Vagina (tissue), 2 donors: ENCODE results near the gene GLYATL1B. TPM values are rescaled to one million over a fixed set of nuclear protein-coding genes. Genes with fewer than 3 reads are reported as not detected.

ENCODE experiments used
- DNase-seq, 2 donors: peaks; one replicate each; pipeline ENCODE4 v3.0.0-alpha.2; 2017; ENCODE audit errors: extremely low spot score in 2 of 2
- H3K27ac ChIP-seq: fragments of 200-600 bp; sonication (generic); one replicate; pipeline ENCODE4 v1.5.1; 2019
- H3K27me3 ChIP-seq: fragments of 200-600 bp; sonication (generic); one replicate; pipeline ENCODE4 v1.5.1; 2019
- H3K36me3 ChIP-seq, 2 donors: fragments of 200-600 bp; sonication (generic); one replicate each; pipeline ENCODE4 v1.5.1; 2017 to 2019
- H3K4me1 ChIP-seq: fragments of 200-600 bp; sonication (generic); one replicate; pipeline ENCODE4 v1.5.1; 2019
- H3K4me3 ChIP-seq, 2 donors: fragments of 200-600 bp; sonication (generic); 1 replicate in 1 of 2; 2 replicates in 1 of 2; pipeline ENCODE4 v1.5.1; 2016 to 2019
- H3K9me3 ChIP-seq: fragments of 200-600 bp; sonication (generic); one replicate; pipeline ENCODE4 v1.5.1; 2019
- CTCF ChIP-seq, 3 experiments: fragments of 450-650 bp in 2 of 3; fragments of 200-600 bp in 1 of 3; sonication (generic) in 1 of 3; IDR thresholded peaks; one replicate each; pipeline ENCODE4 v1.5.1; 2017 to 2019; ENCODE audit warnings: antibody characterized with exemption in 3 of 3, mild to moderate bottlenecking in 2 of 3, moderate library complexity in 2 of 3
- POLR2A ChIP-seq, 2 donors: fragments of 450-650 bp; IDR thresholded peaks; one replicate each; pipeline ENCODE4 v1.6.1; 2017; ENCODE audit warnings: antibody characterized with exemption in 2 of 2, mild to moderate bottlenecking in 2 of 2, moderate library complexity in 2 of 2
- POLR2AphosphoS5 ChIP-seq, 2 donors: sonication (generic); formaldehyde crosslinking; IDR thresholded peaks; one replicate each; pipeline ENCODE4 v1.9.0; 2017; ENCODE audit warnings: antibody characterized with exemption in 2 of 2, mild to moderate bottlenecking in 2 of 2, low read depth in 1 of 2; ENCODE audit not compliant: insufficient read depth in 1 of 2
- intact Hi-C: fragments of 100-400 bp; cut with DNase I; formaldehyde crosslinking; loops from one replicate; pipeline ENCODE4 v1.15.1; 2023
- total RNA-seq: library from RNA; depleted of rRNA; stranded (reverse); fragments of >200 nt; gene quantifications from one replicate; pipeline ENCODE4 v1.2.3, GENCODE V29; 2016

GLYATL1B gene
- total RNA-seq, 1 donor from 2014 or later: not detected

- intact Hi-C loops: no loop called here
- Histone ChIP-seq H3K36me3 (no peaks in the 10 kb centered on the region), H3K9me3 (no peaks in the 10 kb centered on the region), H3K27ac (no peak overlapping the region), H3K4me1 (peaks cover 3% of the 10 kb centered on the region), H3K4me3 (no peak overlapping the region), H3K27me3 (no peaks in the 10 kb centered on the region)
- no peak for DNase-seq
- TF ChIP-seq POLR2A (IDR thresholded peaks at IDR 0.05) (no peak), POLR2AphosphoS5 (IDR thresholded peaks at IDR 0.05; ENCODE audit: insufficient read depth in 1 of 2, low read depth in 1 of 2) (no peak), CTCF (IDR thresholded peaks at IDR 0.05) (no peak)
These were observed 26.4 kb downstream of the GLYATL1B start for GRCh38 chr11:59112494-59112893.

GRCh38 chr11:59114344-59114743, 28.2 kb downstream of the GLYATL1B start:
- Histone ChIP-seq H3K9me3 (peaks cover 6% of the 10 kb centered on the region), H3K4me1 (no peaks in the 10 kb centered on the region)
- TF ChIP-seq CTCF (IDR thresholded peaks at IDR 0.05) (no peak), POLR2A (IDR thresholded peaks at IDR 0.05) (no peak), POLR2AphosphoS5 (IDR thresholded peaks at IDR 0.05; ENCODE audit: insufficient read depth in 1 of 2, low read depth in 1 of 2) (no peak)

GRCh38 chr11:59115553-59115952, 29.4 kb downstream of the GLYATL1B start:
- Histone ChIP-seq H3K27ac (no peak overlapping the region), H3K4me1 (no peaks in the 10 kb centered on the region), H3K27me3 (no peaks in the 10 kb centered on the region), H3K9me3 (peaks cover 6% of the 10 kb centered on the region), H3K4me3 (no peak overlapping the region), H3K36me3 (no peaks in the 10 kb centered on the region)
- no peak for DNase-seq
- intact Hi-C loops: no loop called here
- TF ChIP-seq POLR2AphosphoS5 (IDR thresholded peaks at IDR 0.05; ENCODE audit: insufficient read depth in 1 of 2, low read depth in 1 of 2): no peak
- no peak for TF ChIP-seq CTCF (IDR thresholded peaks at IDR 0.05)
- TF ChIP-seq POLR2A (IDR thresholded peaks at IDR 0.05): no peak

More at GRCh38 chr11:59114344-59114743, 28.2 kb downstream of the GLYATL1B start:
- Histone ChIP-seq H3K4me3 (no peak overlapping the region), H3K27ac (no peak overlapping the region), H3K27me3 (no peaks in the 10 kb centered on the region), H3K36me3 (no peaks in the 10 kb centered on the region)
- no peak for DNase-seq
- intact Hi-C loops: no loop called here

- TF ChIP-seq POLR2A (IDR thresholded peaks at IDR 0.05) (no peak), CTCF (IDR thresholded peaks at IDR 0.05) (no peak), POLR2AphosphoS5 (IDR thresholded peaks at IDR 0.05; ENCODE audit: insufficient read depth in 1 of 2, low read depth in 1 of 2) (no peak)
- Histone ChIP-seq H3K27me3 (no peaks in the 10 kb centered on the region), H3K27ac (no peak overlapping the region), H3K4me1 (no peaks in the 10 kb centered on the region), H3K9me3 (peaks cover 6% of the 10 kb centered on the region), H3K4me3 (no peak overlapping the region), H3K36me3 (no peaks in the 10 kb centered on the region)
- DNase-seq: no peak
- intact Hi-C loops: no loop called here
These were observed 31.7 kb downstream of the GLYATL1B start for GRCh38 chr11:59117774-59118173.

- Histone ChIP-seq H3K27me3 (no peaks in the 10 kb centered on the region), H3K36me3 (no peaks in the 10 kb centered on the region), H3K27ac (no peak overlapping the region), H3K9me3 (peaks cover 6% of the 10 kb centered on the region), H3K4me1 (no peaks in the 10 kb centered on the region), H3K4me3 (no peak overlapping the region)
- intact Hi-C loops: no loop called here
- TF ChIP-seq POLR2A (IDR thresholded peaks at IDR 0.05) (no peak), CTCF (IDR thresholded peaks at IDR 0.05) (no peak), POLR2AphosphoS5 (IDR thresholded peaks at IDR 0.05; ENCODE audit: insufficient read depth in 1 of 2, low read depth in 1 of 2) (no peak)
- DNase-seq: no peak
These were observed 33.7 kb downstream of the GLYATL1B start for GRCh38 chr11:59119826-59120225.
